ENCODE data around the gene SPINK8.

DNA sequence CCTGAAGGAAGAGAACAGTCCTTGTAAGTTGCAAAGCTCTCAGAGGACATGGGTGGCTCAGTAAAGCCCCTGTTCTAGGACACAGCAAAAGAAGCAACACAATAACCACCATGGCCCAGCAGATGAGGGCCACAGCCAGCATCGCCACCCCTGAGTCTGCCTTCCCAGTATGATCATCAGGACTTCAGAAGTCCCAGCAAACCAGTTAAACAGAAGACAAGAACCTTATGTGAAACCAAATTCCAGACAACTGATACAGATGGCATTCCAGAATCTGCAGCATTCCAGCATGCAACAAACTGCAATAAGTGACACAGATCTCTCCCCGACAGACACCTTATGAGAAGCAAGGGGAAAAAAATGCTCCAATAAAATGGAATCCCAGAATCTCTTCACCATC lies 30.4 kb downstream of the SPINK8 start:
- no peak for TF ChIP-seq EZH2 (IDR thresholded peaks at IDR 0.05; ENCODE audit: low read length)
- TF ChIP-seq, protein P1, sequence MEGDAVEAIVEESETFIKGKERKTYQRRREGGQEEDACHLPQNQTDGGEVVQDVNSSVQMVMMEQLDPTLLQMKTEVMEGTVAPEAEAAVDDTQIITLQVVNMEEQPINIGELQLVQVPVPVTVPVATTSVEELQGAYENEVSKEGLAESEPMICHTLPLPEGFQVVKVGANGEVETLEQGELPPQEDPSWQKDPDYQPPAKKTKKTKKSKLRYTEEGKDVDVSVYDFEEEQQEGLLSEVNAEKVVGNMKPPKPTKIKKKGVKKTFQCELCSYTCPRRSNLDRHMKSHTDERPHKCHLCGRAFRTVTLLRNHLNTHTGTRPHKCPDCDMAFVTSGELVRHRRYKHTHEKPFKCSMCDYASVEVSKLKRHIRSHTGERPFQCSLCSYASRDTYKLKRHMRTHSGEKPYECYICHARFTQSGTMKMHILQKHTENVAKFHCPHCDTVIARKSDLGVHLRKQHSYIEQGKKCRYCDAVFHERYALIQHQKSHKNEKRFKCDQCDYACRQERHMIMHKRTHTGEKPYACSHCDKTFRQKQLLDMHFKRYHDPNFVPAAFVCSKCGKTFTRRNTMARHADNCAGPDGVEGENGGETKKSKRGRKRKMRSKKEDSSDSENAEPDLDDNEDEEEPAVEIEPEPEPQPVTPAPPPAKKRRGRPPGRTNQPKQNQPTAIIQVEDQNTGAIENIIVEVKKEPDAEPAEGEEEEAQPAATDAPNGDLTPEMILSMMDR (optimal IDR thresholded peaks at IDR 0.05 in 1 of 3, IDR thresholded peaks at IDR 0.05 in 1 of 3, conservative IDR thresholded peaks at IDR 0.05 in 1 of 3; ENCODE audit: extremely low read depth in 1 of 3, insufficient read depth in 2 of 3, low read length in 3 of 3) = no peak
